Type B pancreatic cell (in vitro differentiated cells): ENCODE data around the gene SUSD3. TPM values are rescaled to one million over a fixed set of nuclear protein-coding genes. Genes with fewer than 3 reads are reported as not detected.

Experiments used
- DNase-seq: peaks from one replicate; pipeline ENCODE4 v3.0.0; 2021; ENCODE audit warnings: mixed read lengths; ENCODE audit not compliant: unreplicated experiment; ENCODE audit errors: extremely low spot score
- H3K27ac Mint-ChIP-seq: 2 replicates; pipeline ENCODE4 v1.8.0; 2021; ENCODE audit warnings: mild to moderate bottlenecking, mixed read lengths
- H3K27me3 Mint-ChIP-seq: 2 replicates; pipeline ENCODE4 v1.8.0; 2021; ENCODE audit warnings: mixed read lengths
- H3K36me3 Mint-ChIP-seq: 2 replicates; pipeline ENCODE4 v1.8.0; 2021; ENCODE audit warnings: mixed read lengths
- H3K4me1 Mint-ChIP-seq: one replicate; pipeline ENCODE4 v1.8.0; 2021; ENCODE audit warnings: mixed read lengths; ENCODE audit not compliant: unreplicated experiment
- H3K4me3 Mint-ChIP-seq: 2 replicates; pipeline ENCODE4 v1.8.0; 2021; ENCODE audit warnings: mild to moderate bottlenecking, mixed read lengths
- H3K9me3 Mint-ChIP-seq: 2 replicates; pipeline ENCODE4 v1.8.0; 2021; ENCODE audit warnings: mixed read lengths
- long read RNA-seq: library from polyadenylated mRNA; unstranded; transcript quantifications from one replicate; pipeline ENCODE4 v2.0.0, GENCODE V29; 2020
- total RNA-seq: library from RNA; stranded (reverse); gene quantifications from 2 replicates; pipeline ENCODE4 v1.2.1, GENCODE V29; 2021; ENCODE audit warnings: low replicate concordance
- TF ChIP-seq, protein P1 (sequence below): fragments of 200-600 bp; sonication (generic); conservative IDR thresholded peaks from 2 replicates; pipeline ENCODE4 v1.5.0; 2021; ENCODE audit warnings: antibody characterized with exemption, mild to moderate bottlenecking

SUSD3 gene
- total RNA-seq = 1.5 and 3.8 TPM in 2 replicates
- long read RNA-seq, partial matches to known transcripts = 0 of 1 reads
- long read RNA-seq, other reads (novel, unspliced or antisense) = 1 of 1 reads

DNA sequence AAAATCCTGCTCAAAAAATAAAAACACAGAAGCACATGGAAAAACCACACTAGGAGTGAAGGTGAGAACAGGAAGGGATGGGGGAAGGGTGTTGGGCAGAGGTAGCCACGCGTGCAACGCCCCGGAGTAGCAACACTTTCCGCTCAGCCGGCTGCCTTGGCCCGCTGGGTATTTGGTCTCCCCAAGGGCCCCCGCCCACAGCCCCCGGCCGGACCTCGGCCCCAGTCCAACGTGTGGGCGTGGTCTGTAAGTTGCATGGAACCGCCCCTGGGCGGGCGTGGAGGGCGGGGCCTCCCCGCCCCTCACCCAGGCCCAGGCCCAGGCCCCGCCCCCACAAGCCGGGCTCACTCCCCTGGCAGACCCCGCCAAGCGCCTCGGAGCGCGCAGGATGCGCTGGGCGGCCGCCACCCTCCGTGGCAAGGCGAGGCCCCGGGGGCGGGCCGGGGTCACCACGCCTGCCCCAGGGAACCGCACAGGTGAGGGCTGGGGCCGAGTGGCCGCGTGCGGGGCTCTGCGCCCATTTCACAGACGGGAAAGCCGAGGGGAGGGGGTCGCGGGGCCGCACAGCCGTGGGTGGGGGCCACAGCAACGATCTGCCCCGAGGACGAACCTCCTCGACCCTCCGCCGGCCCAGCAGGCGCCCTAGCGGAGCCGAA is at the start of gene SUSD3:
SUSD3 (plus strand) TSS at position 347 of the 656 bp plus-strand sequence; CDS start at position 389, 42 bp downstream.
- Mint-ChIP-seq H3K36me3 (no peaks in the 10 kb centered on the region), H3K4me1 (peaks cover 15% of the 10 kb centered on the region)

DNA sequence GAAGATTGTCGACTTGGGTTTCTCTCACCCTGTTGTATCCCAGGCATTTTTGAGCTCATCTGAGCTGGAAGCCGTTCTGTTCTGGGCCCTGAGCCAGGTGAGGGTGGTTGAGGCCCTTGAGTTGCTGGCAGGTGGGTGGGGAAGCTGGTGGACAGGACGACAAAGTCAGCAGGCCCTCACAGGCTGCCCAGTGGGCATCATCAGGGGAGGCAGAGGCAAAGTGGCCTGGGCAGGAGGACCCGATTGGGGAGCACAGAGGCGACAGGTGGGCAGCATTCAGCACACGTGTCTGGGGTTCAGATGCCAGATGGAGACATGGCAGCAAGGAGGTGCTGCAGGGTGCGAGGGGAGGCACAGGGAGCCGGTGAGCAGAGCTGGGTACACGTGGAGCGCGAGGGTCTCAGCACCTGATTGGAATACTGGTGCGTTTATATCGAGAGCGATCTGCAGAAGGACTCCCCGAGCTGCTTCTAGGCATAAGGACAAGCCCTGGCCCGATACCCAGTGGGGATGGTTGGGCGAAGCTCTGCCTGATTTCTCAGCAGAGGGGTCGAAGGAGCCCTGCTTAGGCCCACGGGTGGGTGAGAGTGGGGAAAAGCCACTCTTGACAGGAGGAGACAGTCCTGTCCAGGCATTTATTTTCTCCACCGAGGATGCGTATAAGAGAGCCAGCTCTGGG is 49.0 kb upstream of the SUSD3 start:
- Mint-ChIP-seq H3K27ac (no peak overlapping the region), H3K27me3 (no peaks in the 10 kb centered on the region), H3K4me3 (no peak overlapping the region), H3K36me3 (no peaks in the 10 kb centered on the region), H3K9me3 (no peaks in the 10 kb centered on the region), H3K4me1 (peaks cover 4% of the 10 kb centered on the region)
- TF ChIP-seq, protein P1, sequence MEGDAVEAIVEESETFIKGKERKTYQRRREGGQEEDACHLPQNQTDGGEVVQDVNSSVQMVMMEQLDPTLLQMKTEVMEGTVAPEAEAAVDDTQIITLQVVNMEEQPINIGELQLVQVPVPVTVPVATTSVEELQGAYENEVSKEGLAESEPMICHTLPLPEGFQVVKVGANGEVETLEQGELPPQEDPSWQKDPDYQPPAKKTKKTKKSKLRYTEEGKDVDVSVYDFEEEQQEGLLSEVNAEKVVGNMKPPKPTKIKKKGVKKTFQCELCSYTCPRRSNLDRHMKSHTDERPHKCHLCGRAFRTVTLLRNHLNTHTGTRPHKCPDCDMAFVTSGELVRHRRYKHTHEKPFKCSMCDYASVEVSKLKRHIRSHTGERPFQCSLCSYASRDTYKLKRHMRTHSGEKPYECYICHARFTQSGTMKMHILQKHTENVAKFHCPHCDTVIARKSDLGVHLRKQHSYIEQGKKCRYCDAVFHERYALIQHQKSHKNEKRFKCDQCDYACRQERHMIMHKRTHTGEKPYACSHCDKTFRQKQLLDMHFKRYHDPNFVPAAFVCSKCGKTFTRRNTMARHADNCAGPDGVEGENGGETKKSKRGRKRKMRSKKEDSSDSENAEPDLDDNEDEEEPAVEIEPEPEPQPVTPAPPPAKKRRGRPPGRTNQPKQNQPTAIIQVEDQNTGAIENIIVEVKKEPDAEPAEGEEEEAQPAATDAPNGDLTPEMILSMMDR = no peak
- DNase-seq = no peak

More for the DNA sequence above, at the start of gene SUSD3:
- Mint-ChIP-seq H3K27me3 (peaks cover 4% of the 10 kb centered on the region), H3K4me3 (peak within 1 kb of the TSS; percentile 69), H3K9me3 (no peaks in the 10 kb centered on the region), H3K27ac (no peak within 1 kb of the TSS)
- no peak for DNase-seq
- TF ChIP-seq, protein P1 = no peak

DNA sequence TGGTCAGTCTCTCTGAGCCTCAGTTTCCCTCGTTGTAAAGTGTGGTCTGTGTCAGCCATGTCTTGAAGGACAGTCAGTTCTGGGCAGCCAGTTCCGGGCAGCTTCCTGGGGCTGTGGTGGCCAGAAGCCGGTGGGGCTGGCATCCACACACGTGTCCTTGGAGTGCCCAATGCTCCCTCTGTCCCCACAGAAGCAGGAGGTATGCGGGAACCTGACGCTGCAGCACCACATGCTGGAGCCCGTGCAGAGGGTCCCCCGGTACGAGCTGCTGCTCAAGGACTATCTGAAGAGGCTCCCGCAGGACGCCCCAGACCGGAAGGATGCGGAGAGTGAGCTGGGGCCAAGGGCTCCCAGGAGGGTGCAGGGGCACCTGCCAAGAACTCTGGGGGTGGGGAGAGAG is 48.4 kb upstream of the SUSD3 start:
- no peak overlapping the region for H3K4me3 Mint-ChIP-seq
- TF ChIP-seq, protein P1 = no peak
- H3K9me3 Mint-ChIP-seq = no peaks in the 10 kb centered on the region
- peaks cover 4% of the 10 kb centered on the region for H3K4me1 Mint-ChIP-seq
- H3K36me3 Mint-ChIP-seq = no peaks in the 10 kb centered on the region
- H3K27me3 Mint-ChIP-seq = no peaks in the 10 kb centered on the region
- no peak overlapping the region for H3K27ac Mint-ChIP-seq
- no peak for DNase-seq

DNA sequence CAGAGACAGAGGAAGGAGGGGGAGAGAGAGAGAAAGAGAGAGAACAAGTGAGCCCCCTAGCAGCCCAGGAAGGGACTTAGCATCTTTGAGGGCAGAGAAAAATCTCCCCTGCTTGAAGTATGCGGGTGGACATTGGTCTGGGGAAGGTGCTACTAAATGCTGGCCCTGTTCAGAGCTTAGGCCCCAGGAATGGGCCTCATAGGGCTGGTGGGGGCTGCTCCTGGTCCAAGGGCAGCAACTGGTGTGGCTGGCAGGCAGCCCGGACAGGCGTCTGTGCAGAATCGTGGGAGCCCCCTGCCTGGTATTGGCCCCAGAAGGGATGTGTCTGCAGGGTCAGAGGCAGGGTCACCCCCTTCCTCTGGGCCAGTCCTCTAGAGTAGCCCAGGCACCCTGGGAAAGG is 47.8 kb upstream of the SUSD3 start:
- H3K4me1 Mint-ChIP-seq = peaks cover 4% of the 10 kb centered on the region
- H3K36me3 Mint-ChIP-seq = no peaks in the 10 kb centered on the region
- H3K9me3 Mint-ChIP-seq = no peaks in the 10 kb centered on the region
- DNase-seq = no peak
- no peak overlapping the region for H3K4me3 Mint-ChIP-seq
- no peaks in the 10 kb centered on the region for H3K27me3 Mint-ChIP-seq
- H3K27ac Mint-ChIP-seq = no peak overlapping the region
- TF ChIP-seq, protein P1 = no peak

DNA sequence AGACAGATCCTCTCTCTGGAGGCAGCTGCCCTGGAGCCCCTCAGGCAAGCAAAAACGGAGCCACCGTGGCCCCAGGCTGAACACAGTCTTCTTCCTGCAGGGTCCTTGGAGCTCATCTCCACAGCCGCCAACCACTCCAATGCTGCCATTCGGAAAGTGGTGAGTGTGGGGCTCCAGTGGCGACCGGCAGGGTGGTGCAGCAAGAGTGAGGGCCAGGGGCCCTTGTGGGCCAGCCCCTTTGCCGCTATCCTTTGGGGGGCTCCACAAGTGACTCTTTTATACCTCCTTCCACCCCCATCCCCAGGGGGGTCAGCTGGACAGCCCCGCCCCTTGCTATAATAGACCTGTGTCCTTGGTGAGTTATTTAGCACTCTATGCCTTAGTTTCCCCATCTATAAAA is 47.4 kb upstream of the SUSD3 start:
- TF ChIP-seq, protein P1 = no peak
- H3K9me3 Mint-ChIP-seq = no peaks in the 10 kb centered on the region
- peaks cover 4% of the 10 kb centered on the region for H3K4me1 Mint-ChIP-seq
- no peaks in the 10 kb centered on the region for H3K27me3 Mint-ChIP-seq
- H3K4me3 Mint-ChIP-seq = no peak overlapping the region
- peak; percentile 58 for DNase-seq
- no peaks in the 10 kb centered on the region for H3K36me3 Mint-ChIP-seq
- H3K27ac Mint-ChIP-seq = no peak overlapping the region
